Activated CD8-positive, alpha-beta memory T cell treated with anti-CD3 and anti-CD28 coated beads, Interleukin-2, amount 50 U/mL, for 24 hours (primary cell): ENCODE measurements around the gene CHP1.
"Not testable (repeated sequence)": the region's sequence is repeated elsewhere in the genome, so short reads cannot be mapped to it uniquely, and the experiment has no call there.

Experiments used
- DNase-seq: peaks from one replicate; pipeline ENCODE4 v3.0.0-alpha.2; 2020; ENCODE audit errors: extremely low read depth

The CHP1 gene

DNA sequence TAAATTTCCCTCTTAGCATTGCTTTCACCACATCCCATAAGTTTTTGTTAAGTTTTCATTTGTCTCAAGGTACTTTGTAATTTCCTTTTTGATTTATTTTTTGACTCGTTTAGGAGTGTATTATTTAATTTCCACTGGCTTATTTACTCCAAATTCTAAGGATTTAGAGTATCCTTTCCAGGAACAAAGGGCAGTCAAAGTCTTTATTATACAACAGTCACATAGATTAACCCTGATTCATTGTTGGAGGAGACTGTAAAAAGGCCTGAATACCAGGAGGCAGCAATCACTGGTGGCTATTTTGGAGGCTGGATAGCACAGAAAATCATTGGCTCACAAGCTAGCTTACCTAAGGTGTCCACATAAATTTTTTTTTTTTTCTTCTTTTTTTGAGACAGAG is 61.5 kb downstream of the CHP1 start:
- no peak for DNase-seq

DNA sequence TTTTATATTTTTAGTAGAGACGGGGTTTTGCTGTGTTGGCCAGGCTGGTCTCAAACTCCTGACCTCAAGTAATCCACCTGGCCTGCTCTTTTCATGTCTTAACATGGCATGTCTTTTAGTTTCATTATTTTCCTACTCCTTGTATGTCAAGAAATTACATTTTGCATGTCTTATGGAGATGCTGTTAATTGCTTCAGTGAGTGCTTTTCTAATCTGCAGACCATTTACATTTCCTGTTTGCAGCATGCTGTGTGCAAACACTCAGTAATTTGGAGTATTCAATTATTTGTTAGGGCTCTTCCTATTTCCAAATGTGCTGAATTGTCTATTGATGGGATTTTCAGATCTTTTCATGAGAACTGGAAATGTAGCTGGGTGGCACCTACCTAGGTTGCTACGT is 70.1 kb downstream of the CHP1 start:
- DNase-seq = not testable (repeated sequence)

DNA sequence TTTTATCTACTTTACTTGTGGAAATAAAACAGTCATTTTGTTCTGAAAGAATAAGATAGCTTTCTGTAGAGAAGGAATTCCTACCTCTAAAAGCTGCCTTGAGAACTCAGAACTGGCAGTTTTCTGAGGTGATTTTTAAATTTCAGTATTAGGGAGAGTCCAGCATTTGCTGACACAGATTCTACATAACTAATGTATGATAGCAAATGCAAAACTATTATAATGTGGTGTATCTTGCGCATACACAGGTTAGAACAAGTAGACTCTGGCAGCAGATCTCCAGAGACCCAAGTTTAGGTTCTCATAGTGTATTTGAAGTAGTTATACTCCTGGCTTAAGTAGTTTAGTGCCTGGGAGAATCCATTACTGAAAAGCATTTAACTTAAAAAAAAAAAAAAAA is 70.5 kb downstream of the CHP1 start:
- DNase-seq = no peak

DNA sequence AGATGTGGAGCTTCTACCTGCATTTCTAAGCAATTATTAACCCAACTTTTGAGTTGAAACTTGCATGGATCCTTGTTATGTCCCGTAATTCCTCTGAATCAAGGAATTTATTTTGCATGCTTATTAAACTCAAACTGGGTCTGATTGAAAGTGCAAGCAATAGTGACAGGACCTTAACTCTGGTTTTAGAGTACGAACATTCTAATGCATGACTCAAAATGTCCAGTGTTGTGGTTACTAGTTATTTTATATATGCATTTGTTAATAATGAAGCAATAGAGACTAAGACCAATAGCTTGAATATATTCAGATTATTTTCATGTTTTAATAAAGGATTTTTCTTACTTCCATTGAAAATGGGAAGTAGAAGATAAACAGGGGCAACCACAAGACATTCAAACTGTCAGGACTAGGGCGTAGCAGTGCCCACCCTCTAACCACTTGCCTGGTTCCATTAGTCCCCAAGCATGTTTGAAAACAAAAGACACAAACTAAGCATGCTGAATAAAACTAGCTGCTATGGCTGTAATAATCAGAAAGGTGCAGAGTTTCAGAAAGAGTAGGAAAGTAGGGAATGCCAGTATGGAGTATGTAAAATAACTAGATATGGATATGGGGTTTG is 73.2 kb downstream of the CHP1 start:
- no peak for DNase-seq

DNA sequence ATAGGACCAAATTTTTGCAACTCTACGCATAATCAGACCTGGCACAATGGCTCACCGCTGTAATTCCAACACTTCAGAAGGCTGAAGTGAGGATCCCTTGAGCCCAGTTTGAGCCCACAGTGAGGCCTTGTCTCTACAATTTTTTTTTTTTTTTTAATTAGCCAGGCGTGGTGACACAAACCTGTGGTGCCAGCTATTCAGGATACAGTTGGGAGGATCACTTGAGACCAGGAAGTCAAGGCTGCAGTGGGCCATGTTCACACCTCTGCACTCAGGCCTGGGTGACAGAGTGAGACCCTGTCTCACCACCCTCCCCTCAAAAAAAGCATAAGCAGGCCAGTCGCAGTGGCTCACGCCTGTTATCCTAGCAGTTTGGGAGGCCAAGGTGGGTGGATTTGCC is 76.6 kb downstream of the CHP1 start:
- DNase-seq = no peak

DNA sequence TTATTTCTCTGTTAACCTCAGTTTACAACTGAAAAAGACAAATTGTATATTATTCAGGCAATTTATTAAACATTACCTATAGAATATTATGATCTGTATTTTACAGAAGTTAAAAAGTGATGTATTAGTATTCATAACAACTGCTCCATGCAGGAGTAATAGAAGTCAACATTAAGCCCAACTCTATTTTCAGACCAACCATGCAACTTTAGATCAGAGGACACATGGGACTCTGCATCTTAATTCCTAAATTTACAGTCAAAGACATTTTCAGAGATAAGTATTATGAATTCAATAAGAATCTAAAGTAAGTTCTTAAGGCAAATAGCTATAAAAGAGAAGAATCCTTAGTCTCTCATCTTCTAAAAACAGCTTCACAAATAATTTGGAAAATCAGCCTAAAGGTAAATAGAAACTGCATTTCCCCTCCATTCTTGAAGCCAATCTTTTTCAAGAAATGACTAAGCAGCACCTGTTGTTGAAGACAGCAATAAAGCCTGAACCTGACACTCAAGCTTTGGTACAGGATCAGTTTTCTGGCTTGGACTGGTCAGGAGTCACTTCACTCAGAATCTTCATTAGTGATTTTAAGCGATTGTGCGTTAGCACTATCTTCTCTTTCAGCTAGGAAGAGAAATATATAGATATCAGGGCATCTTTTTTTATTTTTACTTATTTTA is 78.3 kb downstream of the CHP1 start:
- no peak for DNase-seq

DNA sequence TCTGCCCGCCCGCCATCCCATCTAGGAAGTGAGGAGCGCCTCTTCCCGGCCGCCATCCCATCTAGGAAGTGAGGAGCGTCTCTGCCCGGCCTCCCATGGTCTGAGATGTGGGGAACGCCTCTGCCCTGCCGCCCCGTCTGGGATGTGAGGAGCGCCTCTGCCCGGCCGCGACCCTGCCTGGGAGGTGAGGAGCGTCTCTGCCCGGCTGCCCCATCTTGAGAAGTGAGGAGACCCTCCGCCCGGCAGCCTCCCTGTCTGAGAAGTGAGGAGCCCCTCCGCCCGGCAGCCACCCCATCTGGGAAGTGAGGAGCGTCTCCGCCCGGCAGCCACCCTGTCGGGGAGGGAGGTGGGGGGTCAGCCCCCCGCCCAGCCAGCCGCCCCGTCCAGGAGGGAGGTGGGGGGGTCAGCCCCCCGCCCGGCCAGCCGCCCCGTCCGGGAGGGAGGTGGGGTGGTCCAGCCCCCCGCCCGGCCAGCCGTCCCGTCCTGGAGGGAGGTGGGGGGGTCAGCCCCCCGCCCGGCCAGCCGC is 89.8 kb downstream of the CHP1 start:
- DNase-seq = not testable (repeated sequence)

DNA sequence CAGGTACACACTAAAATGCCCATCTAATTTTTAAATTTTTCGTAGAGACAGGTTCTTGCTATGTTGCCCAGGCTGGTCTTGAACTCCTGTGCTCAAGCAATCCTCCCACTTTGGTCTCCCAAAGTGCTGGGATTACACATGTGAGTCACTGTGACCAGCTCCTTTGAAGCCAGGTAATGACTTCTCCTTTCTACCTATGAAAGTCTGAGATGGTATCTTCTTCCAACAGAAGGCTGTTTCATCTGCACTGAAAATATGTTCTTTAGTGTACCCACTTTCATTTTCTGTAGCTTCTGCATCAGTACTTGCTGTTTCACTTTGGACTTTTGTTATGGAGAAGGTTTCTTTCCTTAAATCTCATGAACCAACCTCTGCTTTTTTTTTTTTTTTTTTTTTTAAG is 92.5 kb downstream of the CHP1 start:
- DNase-seq = no peak

DNA sequence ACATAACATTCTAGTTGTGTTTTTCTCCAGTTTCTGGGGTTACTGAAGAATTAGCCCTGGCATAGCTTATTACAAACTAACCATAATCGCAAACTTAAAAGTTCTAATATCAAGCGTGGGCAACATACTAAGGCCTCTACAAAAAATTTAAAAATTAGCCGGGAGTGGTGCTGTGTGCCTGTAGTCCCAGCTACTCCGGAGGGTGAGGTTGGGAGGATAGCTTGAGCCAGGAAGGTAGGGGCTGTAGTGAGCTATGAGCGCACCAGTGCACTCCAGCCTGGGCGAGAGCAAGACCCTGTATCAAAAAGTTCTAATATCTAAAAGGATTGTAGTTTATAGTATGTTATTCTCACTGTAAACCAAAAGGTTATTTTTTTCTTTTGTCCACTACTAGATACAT is 100.2 kb downstream of the CHP1 start:
- DNase-seq = no peak
